ENCODE measurements around the gene SYNM. TPM values are rescaled to one million over a fixed set of nuclear protein-coding genes. Genes with fewer than 3 reads are reported as not detected.

The SYNM gene, protein sequence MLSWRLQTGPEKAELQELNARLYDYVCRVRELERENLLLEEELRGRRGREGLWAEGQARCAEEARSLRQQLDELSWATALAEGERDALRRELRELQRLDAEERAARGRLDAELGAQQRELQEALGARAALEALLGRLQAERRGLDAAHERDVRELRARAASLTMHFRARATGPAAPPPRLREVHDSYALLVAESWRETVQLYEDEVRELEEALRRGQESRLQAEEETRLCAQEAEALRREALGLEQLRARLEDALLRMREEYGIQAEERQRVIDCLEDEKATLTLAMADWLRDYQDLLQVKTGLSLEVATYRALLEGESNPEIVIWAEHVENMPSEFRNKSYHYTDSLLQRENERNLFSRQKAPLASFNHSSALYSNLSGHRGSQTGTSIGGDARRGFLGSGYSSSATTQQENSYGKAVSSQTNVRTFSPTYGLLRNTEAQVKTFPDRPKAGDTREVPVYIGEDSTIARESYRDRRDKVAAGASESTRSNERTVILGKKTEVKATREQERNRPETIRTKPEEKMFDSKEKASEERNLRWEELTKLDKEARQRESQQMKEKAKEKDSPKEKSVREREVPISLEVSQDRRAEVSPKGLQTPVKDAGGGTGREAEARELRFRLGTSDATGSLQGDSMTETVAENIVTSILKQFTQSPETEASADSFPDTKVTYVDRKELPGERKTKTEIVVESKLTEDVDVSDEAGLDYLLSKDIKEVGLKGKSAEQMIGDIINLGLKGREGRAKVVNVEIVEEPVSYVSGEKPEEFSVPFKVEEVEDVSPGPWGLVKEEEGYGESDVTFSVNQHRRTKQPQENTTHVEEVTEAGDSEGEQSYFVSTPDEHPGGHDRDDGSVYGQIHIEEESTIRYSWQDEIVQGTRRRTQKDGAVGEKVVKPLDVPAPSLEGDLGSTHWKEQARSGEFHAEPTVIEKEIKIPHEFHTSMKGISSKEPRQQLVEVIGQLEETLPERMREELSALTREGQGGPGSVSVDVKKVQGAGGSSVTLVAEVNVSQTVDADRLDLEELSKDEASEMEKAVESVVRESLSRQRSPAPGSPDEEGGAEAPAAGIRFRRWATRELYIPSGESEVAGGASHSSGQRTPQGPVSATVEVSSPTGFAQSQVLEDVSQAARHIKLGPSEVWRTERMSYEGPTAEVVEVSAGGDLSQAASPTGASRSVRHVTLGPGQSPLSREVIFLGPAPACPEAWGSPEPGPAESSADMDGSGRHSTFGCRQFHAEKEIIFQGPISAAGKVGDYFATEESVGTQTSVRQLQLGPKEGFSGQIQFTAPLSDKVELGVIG (N-terminal part only)
- total RNA-seq (2022; extraction: Qiagen RNA extraction; ENCODE audit: low read depth): 32.8 to 41.3 TPM (median 38.0 TPM) in 5 replicates

DNA sequence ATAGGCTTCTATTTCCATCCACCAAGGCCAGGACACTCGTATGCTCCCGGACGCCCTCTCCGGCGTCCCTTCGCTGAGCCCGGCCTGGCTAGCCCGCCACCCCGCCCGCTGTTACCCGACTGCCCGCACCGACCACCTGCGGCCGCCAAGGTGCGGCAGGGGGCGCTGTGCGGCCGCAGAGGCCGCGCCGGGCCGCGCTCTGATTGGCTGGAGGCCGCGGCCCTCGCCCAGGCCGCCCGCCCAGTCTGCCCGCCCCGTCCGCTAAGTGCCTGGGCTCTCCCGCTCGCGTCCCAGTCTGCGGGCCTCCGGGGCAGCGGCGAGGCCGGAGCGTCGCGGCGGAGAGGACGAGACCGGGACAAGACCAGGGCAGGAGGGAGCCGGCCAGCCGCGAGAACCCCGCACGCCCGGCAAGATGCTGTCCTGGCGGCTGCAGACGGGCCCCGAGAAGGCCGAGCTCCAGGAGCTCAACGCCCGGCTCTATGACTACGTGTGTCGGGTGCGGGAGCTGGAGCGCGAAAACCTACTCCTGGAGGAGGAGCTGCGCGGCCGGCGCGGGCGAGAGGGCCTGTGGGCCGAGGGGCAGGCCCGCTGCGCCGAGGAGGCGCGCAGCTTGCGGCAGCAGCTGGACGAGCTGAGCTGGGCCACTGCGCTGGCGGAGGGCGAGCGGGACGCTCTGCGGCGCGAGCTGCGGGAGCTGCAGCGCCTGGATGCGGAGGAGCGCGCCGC is at the start of gene SYNM:
Gene SYNM (plus strand): TSS at position 293 of the 726 bp plus-strand sequence. CDS start 120 bp downstream, at position 413.

Other genes with a start within 250 kb of the SYNM start
- gene PGPEP1L, start 97.3 kb upstream of the SYNM start, total RNA-seq (2022; extraction: Qiagen RNA extraction; ENCODE audit: low read depth): not detected in 5 replicates
- gene TTC23, start 144.5 kb downstream of the SYNM start, total RNA-seq (2022; extraction: Qiagen RNA extraction; ENCODE audit: low read depth): 9.1 to 15.8 TPM (median 10.0 TPM) in 5 replicates
- gene LRRC28, start 146.4 kb downstream of the SYNM start, total RNA-seq (2022; extraction: Qiagen RNA extraction; ENCODE audit: low read depth): 12.7 to 18.7 TPM (median 14.5 TPM) in 5 replicates

Measured in A549 treated with ZK216348 at 1 μM for 4 hours (cell line).